Neural progenitor cell (in vitro differentiated cells): Measurements from ENCODE around the gene CBX1.

Source experiments
- EZH2 ChIP-seq: fragments of 200-600 bp; sonication (generic); IDR thresholded peaks from 2 replicates; pipeline ENCODE4 v1.6.1; 2017; ENCODE audit warnings: antibody characterized with exemption, mild to moderate bottlenecking, moderate library complexity
- TF ChIP-seq, protein P1 (sequence below): fragments of 200-600 bp; sonication (generic); IDR thresholded peaks from 2 replicates; pipeline ENCODE4 v1.5.1; 2017; ENCODE audit warnings: antibody characterized with exemption, mild to moderate bottlenecking

DNA sequence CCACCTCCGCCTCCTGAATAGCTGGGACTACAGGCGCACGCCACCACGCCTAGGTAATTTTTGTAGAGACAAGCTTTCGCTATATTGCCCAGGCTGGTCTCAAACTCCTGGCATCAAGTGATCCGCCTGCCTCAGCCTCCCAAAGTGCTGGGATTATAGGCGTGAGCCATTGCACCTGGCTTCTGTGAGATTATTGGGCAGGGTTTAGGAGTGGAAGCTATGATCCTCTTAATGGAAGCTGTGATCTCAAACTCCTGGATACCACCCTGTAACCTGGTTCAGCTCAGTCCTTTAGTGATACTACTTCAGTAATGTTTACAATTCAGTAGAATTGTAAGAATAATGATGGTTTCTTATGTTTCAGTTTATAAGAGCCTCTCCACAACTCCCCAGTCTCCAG is 39.0 kb downstream of the CBX1 start:
- TF ChIP-seq, protein P1, sequence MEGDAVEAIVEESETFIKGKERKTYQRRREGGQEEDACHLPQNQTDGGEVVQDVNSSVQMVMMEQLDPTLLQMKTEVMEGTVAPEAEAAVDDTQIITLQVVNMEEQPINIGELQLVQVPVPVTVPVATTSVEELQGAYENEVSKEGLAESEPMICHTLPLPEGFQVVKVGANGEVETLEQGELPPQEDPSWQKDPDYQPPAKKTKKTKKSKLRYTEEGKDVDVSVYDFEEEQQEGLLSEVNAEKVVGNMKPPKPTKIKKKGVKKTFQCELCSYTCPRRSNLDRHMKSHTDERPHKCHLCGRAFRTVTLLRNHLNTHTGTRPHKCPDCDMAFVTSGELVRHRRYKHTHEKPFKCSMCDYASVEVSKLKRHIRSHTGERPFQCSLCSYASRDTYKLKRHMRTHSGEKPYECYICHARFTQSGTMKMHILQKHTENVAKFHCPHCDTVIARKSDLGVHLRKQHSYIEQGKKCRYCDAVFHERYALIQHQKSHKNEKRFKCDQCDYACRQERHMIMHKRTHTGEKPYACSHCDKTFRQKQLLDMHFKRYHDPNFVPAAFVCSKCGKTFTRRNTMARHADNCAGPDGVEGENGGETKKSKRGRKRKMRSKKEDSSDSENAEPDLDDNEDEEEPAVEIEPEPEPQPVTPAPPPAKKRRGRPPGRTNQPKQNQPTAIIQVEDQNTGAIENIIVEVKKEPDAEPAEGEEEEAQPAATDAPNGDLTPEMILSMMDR, result no peak
- TF ChIP-seq EZH2, result no peak
